ENCODE measurements around the gene PDIA6. TPM values are rescaled to one million over a fixed set of nuclear protein-coding genes. Genes with fewer than 3 reads are reported as not detected.

PDIA6 gene
- total and polyA plus RNA-seq, 10 of the 15 experiments (the other 5 are each of a cell fraction or from before 2014, with no cell fraction given), result 148 to 526 (median 209) TPM

DNA sequence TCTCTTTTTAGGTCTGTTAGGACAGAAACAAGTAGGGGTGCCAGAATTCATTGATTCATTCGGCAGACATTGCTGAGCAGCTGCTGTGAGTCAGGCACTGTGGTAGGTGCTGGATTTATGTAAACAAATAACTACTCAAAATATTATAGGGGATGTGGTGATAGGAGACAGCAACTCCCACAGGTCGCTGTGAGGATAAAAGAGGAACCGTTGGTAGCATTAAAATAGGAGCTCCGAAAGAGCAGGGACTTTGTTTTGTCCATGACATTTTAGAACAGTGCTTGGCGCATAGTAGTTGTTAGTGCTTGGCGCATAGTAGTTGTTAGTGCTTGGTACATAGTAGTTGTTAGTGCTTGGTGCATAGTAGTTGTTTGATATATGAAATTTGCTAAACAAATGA lies 62.0 kb downstream of the PDIA6 start:
- no peaks in the 10 kb centered on the region for H3K27me3 ChIP-seq (replicated peaks in 1 of 2; ENCODE audit: control insufficient read depth in 2 of 2, insufficient read depth in 2 of 2, low read length in 1 of 2)
- no peak overlapping the region for H3K9ac ChIP-seq (ENCODE audit: control insufficient read depth, insufficient read depth, low read length)
- SMC1A ChIA-PET (ENCODE audit: uncharacterized antibody, unreplicated experiment), result interaction anchor here (1.0 kb wide), 1 partner anchor 58 kb away, joined by 3 read pairs; no protein-coding TSS in a partner anchor
- no peak overlapping the region for H3K27ac ChIP-seq (ENCODE audit: control insufficient read depth, insufficient read depth)
- 59% methylated on average over 6 of the region's 6 CpGs for WGBS (ENCODE audit: insufficient coverage, insufficient replicate concordance, low lambda C conversion rate, missing lambda C conversion rate)
- ATAC-seq, result no peak
- H3K4me1 ChIP-seq (ENCODE audit: control insufficient read depth, insufficient read depth, low read length), result peaks cover 4% of the 10 kb centered on the region
- no TSS peak for BruUV-seq (replicated peaks)
- in situ Hi-C loops (cut with MboI), result no loop called here
- intact Hi-C loops (cut with micrococcal nuclease; ENCODE audit: unreplicated experiment), result no loop called here
- H3K4me2 ChIP-seq (ENCODE audit: control insufficient read depth, insufficient read depth), result no peak overlapping the region
- H3K36me3 ChIP-seq (ENCODE audit: control insufficient read depth in 2 of 2, insufficient read depth in 2 of 2, low read length in 1 of 2), result no peaks in the 10 kb centered on the region
- DNase-seq (ENCODE audit: low read depth, low spot score), result no peak
- H4K20me1 ChIP-seq (ENCODE audit: control insufficient read depth, insufficient read depth), result no peaks in the 10 kb centered on the region
- H2AFZ ChIP-seq (ENCODE audit: control insufficient read depth, low read depth, low read length), result no peak overlapping the region
- no peaks in the 10 kb centered on the region for H3K9me3 ChIP-seq (replicated peaks; ENCODE audit: control insufficient read depth, insufficient read depth, low read length)
- POLR2A ChIA-PET, result no interaction called here
- RAD21 ChIA-PET (ENCODE audit: unreplicated experiment), result no interaction called here
- TF ChIP-seq CBX3 (IDR thresholded peaks at IDR 0.05; ENCODE audit: borderline replicate concordance, low read depth), result no peak
- TF ChIP-seq MXI1 (IDR thresholded peaks at IDR 0.05; ENCODE audit: low read depth, low read length), result no peak
- no peak for TF ChIP-seq ETV6 (conservative IDR thresholded peaks at IDR 0.05 in 1 of 2, IDR thresholded peaks at IDR 0.05 in 1 of 2; ENCODE audit: borderline replicate concordance in 1 of 2, low read depth in 1 of 2)
- TF ChIP-seq EZH2 (IDR thresholded peaks at IDR 0.05; ENCODE audit: borderline replicate concordance, control insufficient read depth, low read depth, low read length), result no peak
- TF ChIP-seq NFXL1 (IDR thresholded peaks at IDR 0.05; ENCODE audit: borderline replicate concordance), result no peak
- H3K4me3 ChIP-seq, result no peak overlapping the region
- CTCF ChIA-PET, result no interaction called here
- no peak for FAIRE-seq
- no peaks in the 10 kb centered on the region for H3K79me2 ChIP-seq (ENCODE audit: control insufficient read depth, insufficient read depth, low read length)

GRCh38 chr2:10742666-10743065 lies 69.9 kb downstream of the PDIA6 start:
- intact Hi-C loops (cut with micrococcal nuclease; ENCODE audit: unreplicated experiment), result no loop called here
- Histone ChIP-seq H3K27me3 (replicated peaks in 1 of 2; ENCODE audit: control insufficient read depth in 2 of 2, insufficient read depth in 2 of 2, low read length in 1 of 2) (no peaks in the 10 kb centered on the region), H3K4me3 (no peak overlapping the region), H3K4me1 (ENCODE audit: control insufficient read depth, insufficient read depth, low read length) (peaks cover 4% of the 10 kb centered on the region), H3K4me2 (ENCODE audit: control insufficient read depth, insufficient read depth) (no peak overlapping the region), H2AFZ (ENCODE audit: control insufficient read depth, low read depth, low read length) (no peak overlapping the region), H3K36me3 (ENCODE audit: control insufficient read depth in 2 of 2, insufficient read depth in 2 of 2, low read length in 1 of 2) (no peaks in the 10 kb centered on the region), H3K27ac (ENCODE audit: control insufficient read depth, insufficient read depth) (no peak overlapping the region), H3K79me2 (ENCODE audit: control insufficient read depth, insufficient read depth, low read length) (no peaks in the 10 kb centered on the region), H3K9ac (ENCODE audit: control insufficient read depth, insufficient read depth, low read length) (no peak overlapping the region), H3K9me3 (replicated peaks; ENCODE audit: control insufficient read depth, insufficient read depth, low read length) (no peaks in the 10 kb centered on the region), H4K20me1 (ENCODE audit: control insufficient read depth, insufficient read depth) (no peaks in the 10 kb centered on the region)
- CTCF ChIA-PET, result no interaction called here
- DNase-seq (ENCODE audit: low read depth, low spot score) (no peak), FAIRE-seq (no peak), ATAC-seq (no peak)
- RAD21 ChIA-PET (ENCODE audit: unreplicated experiment), result no interaction called here
- POLR2A ChIA-PET, result no interaction called here
- in situ Hi-C loops (cut with MboI), result no loop called here
- BruUV-seq (replicated peaks), result no TSS peak
- SMC1A ChIA-PET (ENCODE audit: uncharacterized antibody, unreplicated experiment), result no interaction called here
- WGBS (ENCODE audit: insufficient coverage, insufficient replicate concordance, low lambda C conversion rate, missing lambda C conversion rate), result 42% methylated on average over 11 of the region's 11 CpGs
- no peak for TF ChIP-seq ZNF24 (IDR thresholded peaks at IDR 0.05)
- no peak for TF ChIP-seq RBBP5 (conservative IDR thresholded peaks at IDR 0.05)
- TF ChIP-seq YY1 (IDR thresholded peaks at IDR 0.05; ENCODE audit: low read depth, low read length), result no peak
- TF ChIP-seq MYB (IDR thresholded peaks at IDR 0.05; ENCODE audit: borderline replicate concordance, low read depth, low read length), result no peak
- TF ChIP-seq NR2C1 (IDR thresholded peaks at IDR 0.05), result no peak
- TF ChIP-seq ZNF207 (IDR thresholded peaks at IDR 0.05; ENCODE audit: borderline replicate concordance), result no peak
- no peak for TF ChIP-seq RELA (IDR thresholded peaks at IDR 0.05; ENCODE audit: borderline replicate concordance, partially characterized antibody)
- TF ChIP-seq MAX (IDR thresholded peaks at IDR 0.05; ENCODE audit: low read depth, low read length), result no peak
- no peak for TF ChIP-seq TCF3 (IDR thresholded peaks at IDR 0.05; ENCODE audit: borderline replicate concordance, insufficient read depth, low read depth, low read length)
- TF ChIP-seq EGR1 (IDR thresholded peaks at IDR 0.05; ENCODE audit: borderline replicate concordance in 1 of 2, low read depth in 2 of 2, low read length in 2 of 2), result no peak
- TF ChIP-seq BRCA1 (IDR thresholded peaks at IDR 0.05; ENCODE audit: low read depth, low read length), result no peak
- TF ChIP-seq, protein P1, sequence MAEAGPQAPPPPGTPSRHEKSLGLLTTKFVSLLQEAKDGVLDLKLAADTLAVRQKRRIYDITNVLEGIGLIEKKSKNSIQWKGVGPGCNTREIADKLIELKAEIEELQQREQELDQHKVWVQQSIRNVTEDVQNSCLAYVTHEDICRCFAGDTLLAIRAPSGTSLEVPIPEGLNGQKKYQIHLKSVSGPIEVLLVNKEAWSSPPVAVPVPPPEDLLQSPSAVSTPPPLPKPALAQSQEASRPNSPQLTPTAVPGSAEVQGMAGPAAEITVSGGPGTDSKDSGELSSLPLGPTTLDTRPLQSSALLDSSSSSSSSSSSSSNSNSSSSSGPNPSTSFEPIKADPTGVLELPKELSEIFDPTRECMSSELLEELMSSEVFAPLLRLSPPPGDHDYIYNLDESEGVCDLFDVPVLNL (IDR thresholded peaks at IDR 0.05; ENCODE audit: low read depth, low read length), result no peak
- no peak for TF ChIP-seq BCL11A (IDR thresholded peaks at IDR 0.05; ENCODE audit: low read depth, low read length)
- no peak for TF ChIP-seq POLR2AphosphoS5 (IDR thresholded peaks at IDR 0.05; ENCODE audit: low read length)

Measured in GM12878 (cell line).